HepG2 (cell line): ENCODE measurements around the gene CSMD2.

Source experiments
- BORCS8-MEF2B ChIP-seq: sonication (generic); formaldehyde crosslinking; IDR thresholded peaks from 2 replicates; pipeline ENCODE4 v1.8.0; 2022; ENCODE audit warnings: mild to moderate bottlenecking, missing genetic modification reagents
- RFX1 ChIP-seq: fragments of 450-650 bp; IDR thresholded peaks from 2 replicates; pipeline ENCODE4 v1.6.1; 2017
- ZMYM2 ChIP-seq: sonication (generic); formaldehyde crosslinking; IDR thresholded peaks from 2 replicates; pipeline ENCODE4 v1.8.0; 2022; ENCODE audit warnings: mild to moderate bottlenecking, missing genetic modification reagents

DNA sequence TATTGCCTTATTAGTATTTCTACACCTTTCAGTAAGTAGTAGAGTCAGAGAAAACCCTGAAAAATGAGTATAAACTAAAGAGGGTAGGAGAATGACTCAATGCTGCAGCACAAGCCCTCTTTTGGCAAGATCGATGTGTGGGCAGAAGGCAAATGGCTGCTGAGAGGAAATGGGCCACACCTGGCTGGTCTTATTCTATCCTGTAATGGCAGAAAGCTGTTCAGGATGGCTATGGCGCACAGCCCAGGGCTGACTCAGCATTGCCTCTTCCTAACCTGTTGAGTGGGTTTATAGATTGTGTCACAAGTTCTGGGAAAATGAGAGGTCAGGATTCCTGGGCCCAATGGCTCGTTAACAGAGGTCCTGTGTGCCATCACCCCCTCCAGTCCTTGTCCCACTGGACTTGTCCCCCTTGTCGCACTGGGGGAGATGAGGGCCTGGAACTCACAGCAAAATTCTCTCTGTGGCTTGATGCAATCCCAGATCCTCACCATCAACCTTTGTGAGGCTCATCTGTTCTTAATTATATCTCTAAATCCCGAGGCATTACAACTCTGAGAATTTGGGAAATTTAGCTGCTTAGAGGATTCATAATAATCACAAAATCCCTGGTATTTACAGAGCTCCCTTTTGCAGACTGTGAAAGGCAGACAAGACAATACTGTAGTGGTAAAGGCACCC lies 287.9 kb downstream of the CSMD2 start:
- TF ChIP-seq RFX1 (no peak), ZMYM2 (no peak), BORCS8-MEF2B (no peak)
